ENCODE measurements around the gene NEK1. TPM values are rescaled to one million over a fixed set of nuclear protein-coding genes. Genes with fewer than 3 reads are reported as not detected.

Gene NEK1
- total RNA-seq, 1 experiment from 2014 or later, result 18.6 TPM

DNA sequence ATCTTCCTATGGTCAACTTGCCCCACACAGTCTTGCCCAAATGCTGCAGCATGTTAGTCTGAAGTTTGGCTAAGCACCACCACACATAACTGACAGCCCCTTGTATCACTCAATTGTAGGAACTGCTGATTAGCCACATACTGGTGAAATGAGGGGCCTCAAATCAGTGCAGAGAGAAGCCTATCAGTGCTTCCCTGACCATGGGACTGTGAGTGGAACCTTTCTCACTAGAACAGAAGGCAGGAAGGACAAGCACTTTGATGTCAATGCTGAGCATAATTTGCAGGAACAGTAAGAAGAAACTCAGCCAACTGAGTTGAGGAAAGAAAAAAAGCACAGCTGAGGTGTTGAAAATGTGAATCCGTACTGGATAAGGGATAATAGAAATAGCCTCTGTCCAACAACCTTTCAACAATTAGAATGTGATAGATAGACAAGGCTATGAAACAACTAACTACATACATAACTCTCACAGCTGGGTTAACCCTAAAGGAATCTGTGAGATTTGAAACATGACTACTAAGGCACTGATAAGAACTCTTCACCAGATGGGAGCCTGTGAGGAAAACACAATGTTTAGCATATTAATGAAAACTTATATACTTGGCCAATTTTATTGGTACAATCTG, 205.1 kb downstream of the NEK1 start:
- CTCF ChIA-PET, result no interaction called here
- peaks cover 4% of the 10 kb centered on the region; the same call in 1 of the 2 replicates for H3F3A ChIP-seq (ENCODE audit: insufficient read depth, low read depth)
- no TSS peak for BruUV-seq (replicated peaks)
- no peak for TF ChIP-seq EZH2 (IDR thresholded peaks at IDR 0.05; ENCODE audit: low read depth)
- H2AFZ ChIP-seq, result no peak overlapping the region
- no peaks in the 10 kb centered on the region for H3K9me2 ChIP-seq (ENCODE audit: insufficient read depth)
- H3K4me2 ChIP-seq, result no peak overlapping the region
- POLR2A ChIA-PET (ENCODE audit: unreplicated experiment), result no interaction called here
- no peak overlapping the region for H3K4me3 ChIP-seq
- no peaks in the 10 kb centered on the region for H4K20me1 ChIP-seq (ENCODE audit: insufficient read depth)
- intact Hi-C loops (cut with micrococcal nuclease; ENCODE audit: unreplicated experiment), result no loop called here
- H3K27me3 ChIP-seq (ENCODE audit: insufficient read depth, low read depth), result no peaks in the 10 kb centered on the region
- peaks cover 10% of the 10 kb centered on the region for H3K4me1 ChIP-seq (replicated peaks; ENCODE audit: insufficient read depth)
- no peaks in the 10 kb centered on the region for H3K36me3 ChIP-seq (ENCODE audit: low read depth)
- DNase-seq, result no peak
- no peaks in the 10 kb centered on the region for H3K79me2 ChIP-seq (ENCODE audit: low read depth)
- no peak overlapping the region for H3K27ac ChIP-seq
- H3K9me3 ChIP-seq (ENCODE audit: insufficient read depth, low read depth), result no peaks in the 10 kb centered on the region

DNA sequence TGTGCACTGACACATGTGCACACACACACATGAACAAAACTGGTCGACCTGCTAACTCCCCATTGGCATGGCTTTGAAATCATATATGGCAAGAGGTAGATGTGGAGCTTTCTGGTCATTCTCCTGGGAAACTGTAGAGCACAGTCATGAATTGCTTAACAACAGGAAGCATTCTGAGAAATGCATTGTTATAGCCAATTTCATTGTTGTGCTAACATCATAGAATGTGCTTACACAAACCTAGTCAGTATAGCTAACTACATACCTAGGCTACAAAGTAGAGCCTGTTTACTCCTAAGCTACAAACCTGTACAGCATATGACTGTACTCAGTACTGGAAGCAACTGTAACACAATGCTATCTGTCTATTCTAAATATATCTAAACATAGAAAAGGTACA, 207.4 kb downstream of the NEK1 start:
- Histone ChIP-seq H3K79me2 (ENCODE audit: low read depth) (no peaks in the 10 kb centered on the region), H3K4me1 (replicated peaks; ENCODE audit: insufficient read depth) (no peaks in the 10 kb centered on the region), H3K4me2 (no peak overlapping the region), H3K36me3 (ENCODE audit: low read depth) (no peaks in the 10 kb centered on the region), H3F3A (ENCODE audit: insufficient read depth, low read depth) (no peaks in the 10 kb centered on the region), H4K20me1 (ENCODE audit: insufficient read depth) (no peaks in the 10 kb centered on the region), H3K4me3 (no peak overlapping the region), H3K27ac (no peak overlapping the region), H2AFZ (no peak overlapping the region), H3K9me3 (ENCODE audit: insufficient read depth, low read depth) (no peaks in the 10 kb centered on the region), H3K27me3 (ENCODE audit: insufficient read depth, low read depth) (no peaks in the 10 kb centered on the region), H3K9me2 (ENCODE audit: insufficient read depth) (no peaks in the 10 kb centered on the region)
- CTCF ChIA-PET, result no interaction called here
- intact Hi-C loops (cut with micrococcal nuclease; ENCODE audit: unreplicated experiment), result no loop called here
- peak in 1 of 2 experiments; percentile 65 for DNase-seq
- POLR2A ChIA-PET (ENCODE audit: unreplicated experiment), result no interaction called here
- TF ChIP-seq CTCF (conservative IDR thresholded peaks at IDR 0.05) (no peak), EZH2 (IDR thresholded peaks at IDR 0.05; ENCODE audit: low read depth) (no peak)
- BruUV-seq (replicated peaks), result no TSS peak

DNA sequence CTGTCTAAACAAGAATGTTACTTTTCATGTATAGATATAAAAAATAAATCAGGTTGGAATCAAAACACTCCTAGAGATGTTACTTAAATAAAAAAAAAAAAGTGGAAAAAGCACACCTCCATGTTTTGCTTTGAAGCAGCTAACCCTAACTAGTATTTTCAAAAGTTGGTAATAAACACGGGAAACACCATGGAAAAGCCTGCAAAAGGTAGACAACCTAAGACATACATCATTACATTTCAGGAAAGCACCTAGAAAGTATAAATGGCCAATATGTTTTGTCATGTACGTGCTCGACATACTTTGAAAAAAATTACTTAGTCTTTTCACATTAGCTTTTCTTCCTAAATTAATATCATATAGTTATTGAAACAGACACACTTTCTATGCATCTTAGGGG, 211.6 kb downstream of the NEK1 start:
- no peaks in the 10 kb centered on the region for H4K20me1 ChIP-seq (ENCODE audit: insufficient read depth)
- CTCF ChIA-PET, result no interaction called here
- no peaks in the 10 kb centered on the region for H3K4me1 ChIP-seq (replicated peaks; ENCODE audit: insufficient read depth)
- H3F3A ChIP-seq (ENCODE audit: insufficient read depth, low read depth), result no peaks in the 10 kb centered on the region; the same call in 1 of the 2 replicates
- no peaks in the 10 kb centered on the region for H3K27me3 ChIP-seq (ENCODE audit: insufficient read depth, low read depth)
- H3K27ac ChIP-seq, result no peak overlapping the region
- DNase-seq, result no peak
- no peaks in the 10 kb centered on the region for H3K9me2 ChIP-seq (ENCODE audit: insufficient read depth)
- BruUV-seq (replicated peaks), result no TSS peak
- intact Hi-C loops (cut with micrococcal nuclease; ENCODE audit: unreplicated experiment), result no loop called here
- no peaks in the 10 kb centered on the region for H3K9me3 ChIP-seq (ENCODE audit: insufficient read depth, low read depth)
- H2AFZ ChIP-seq, result no peak overlapping the region
- no peak overlapping the region for H3K4me3 ChIP-seq
- H3K36me3 ChIP-seq (ENCODE audit: low read depth), result no peaks in the 10 kb centered on the region
- POLR2A ChIA-PET (ENCODE audit: unreplicated experiment), result interaction anchor here (0.7 kb wide), 1 partner anchor 9 kb away, joined by 4 read pairs; no protein-coding TSS in a partner anchor
- no peaks in the 10 kb centered on the region for H3K79me2 ChIP-seq (ENCODE audit: low read depth)
- H3K4me2 ChIP-seq, result no peak overlapping the region
- no peak for TF ChIP-seq CTCF (conservative IDR thresholded peaks at IDR 0.05)
- no peak for TF ChIP-seq EZH2 (IDR thresholded peaks at IDR 0.05; ENCODE audit: low read depth)

All from PC-9 (cell line).